Measurements from ENCODE around the gene ANAPC7.
A peak's percentile ranks its signal among the peaks of the same experiment; 100 is the strongest.
"Not testable (repeated sequence)": the region's sequence is repeated elsewhere in the genome, so short reads cannot be mapped to it uniquely, and the experiment has no call there.

Gene ANAPC7

DNA sequence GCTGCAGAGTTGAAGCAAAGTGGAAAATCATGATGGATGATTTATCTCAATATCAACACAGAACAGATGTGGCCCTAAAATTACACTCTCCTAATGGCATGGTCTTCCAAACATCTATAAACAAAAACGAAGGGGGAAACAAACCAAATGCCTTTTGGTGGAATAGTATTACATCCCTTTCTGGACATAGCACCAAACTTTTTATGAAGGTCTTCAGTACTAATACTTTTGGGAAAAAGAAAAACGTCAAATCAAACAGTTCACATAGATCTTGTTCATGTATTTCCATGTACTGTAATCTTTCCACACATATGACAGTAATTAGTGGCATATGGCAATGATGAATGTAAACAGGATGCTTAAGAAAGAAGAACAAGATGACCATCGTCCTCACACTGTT, 22.9 kb upstream of the ANAPC7 start:
- TF ChIP-seq, protein P1, sequence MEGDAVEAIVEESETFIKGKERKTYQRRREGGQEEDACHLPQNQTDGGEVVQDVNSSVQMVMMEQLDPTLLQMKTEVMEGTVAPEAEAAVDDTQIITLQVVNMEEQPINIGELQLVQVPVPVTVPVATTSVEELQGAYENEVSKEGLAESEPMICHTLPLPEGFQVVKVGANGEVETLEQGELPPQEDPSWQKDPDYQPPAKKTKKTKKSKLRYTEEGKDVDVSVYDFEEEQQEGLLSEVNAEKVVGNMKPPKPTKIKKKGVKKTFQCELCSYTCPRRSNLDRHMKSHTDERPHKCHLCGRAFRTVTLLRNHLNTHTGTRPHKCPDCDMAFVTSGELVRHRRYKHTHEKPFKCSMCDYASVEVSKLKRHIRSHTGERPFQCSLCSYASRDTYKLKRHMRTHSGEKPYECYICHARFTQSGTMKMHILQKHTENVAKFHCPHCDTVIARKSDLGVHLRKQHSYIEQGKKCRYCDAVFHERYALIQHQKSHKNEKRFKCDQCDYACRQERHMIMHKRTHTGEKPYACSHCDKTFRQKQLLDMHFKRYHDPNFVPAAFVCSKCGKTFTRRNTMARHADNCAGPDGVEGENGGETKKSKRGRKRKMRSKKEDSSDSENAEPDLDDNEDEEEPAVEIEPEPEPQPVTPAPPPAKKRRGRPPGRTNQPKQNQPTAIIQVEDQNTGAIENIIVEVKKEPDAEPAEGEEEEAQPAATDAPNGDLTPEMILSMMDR (IDR thresholded peaks at IDR 0.05; ENCODE audit: low read length, missing control alignments): no peak
- DNase-seq (ENCODE audit: low read depth): no peak
- no peak overlapping the region for H3K4me3 ChIP-seq (replicated peaks; ENCODE audit: low read depth, low read length)

DNA sequence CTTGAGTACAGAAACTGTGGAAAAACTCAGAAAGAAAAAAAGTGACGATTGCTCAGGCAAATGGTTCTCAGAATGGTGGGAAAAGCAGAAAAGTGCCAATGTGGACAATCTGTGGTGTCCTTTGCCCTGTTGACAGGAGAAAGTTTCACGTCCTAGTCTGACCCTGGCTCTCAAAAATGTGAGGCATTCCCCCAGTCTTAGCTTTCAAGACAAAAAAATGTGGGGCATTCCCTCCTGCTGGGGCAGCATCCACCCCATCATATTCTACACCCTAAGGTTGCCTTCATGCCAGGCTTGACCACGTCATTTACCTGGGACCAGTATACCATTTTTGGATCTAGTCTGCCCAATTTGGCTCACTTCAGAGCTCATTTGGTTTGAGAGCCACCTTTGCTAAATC, 20.7 kb upstream of the ANAPC7 start:
- no peak overlapping the region for H3K4me3 ChIP-seq (replicated peaks; ENCODE audit: low read depth, low read length)
- TF ChIP-seq, protein P1 (IDR thresholded peaks at IDR 0.05; ENCODE audit: low read length, missing control alignments): no peak
- DNase-seq (ENCODE audit: low read depth): no peak

DNA sequence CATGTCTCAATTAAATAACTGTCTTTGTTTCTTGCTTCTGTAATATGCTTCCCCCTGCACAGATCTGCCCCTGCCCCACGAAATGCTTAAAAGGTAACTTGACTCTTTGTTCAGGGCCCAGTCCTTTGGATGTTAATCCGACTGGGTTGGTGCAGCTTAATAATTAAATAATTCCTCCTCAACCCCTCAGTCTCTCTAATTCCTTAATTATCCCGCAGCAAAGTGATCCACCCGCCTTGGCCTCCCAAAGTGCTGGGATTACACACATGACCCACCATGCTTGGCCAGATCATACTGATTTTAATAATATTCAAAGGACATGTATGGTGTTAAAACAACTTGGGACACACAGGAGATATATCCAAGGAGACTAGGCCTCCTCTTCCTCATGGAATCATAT, 18.2 kb upstream of the ANAPC7 start:
- TF ChIP-seq, protein P1 (IDR thresholded peaks at IDR 0.05; ENCODE audit: low read length, missing control alignments): no peak
- H3K4me3 ChIP-seq (replicated peaks; ENCODE audit: low read depth, low read length): no peak overlapping the region
- no peak for DNase-seq (ENCODE audit: low read depth)

GRCh38 chr12:110421159-110421661, 17.7 kb upstream of the ANAPC7 start:
- TF ChIP-seq, protein P1 (IDR thresholded peaks at IDR 0.05; ENCODE audit: low read length, missing control alignments): no peak

DNA sequence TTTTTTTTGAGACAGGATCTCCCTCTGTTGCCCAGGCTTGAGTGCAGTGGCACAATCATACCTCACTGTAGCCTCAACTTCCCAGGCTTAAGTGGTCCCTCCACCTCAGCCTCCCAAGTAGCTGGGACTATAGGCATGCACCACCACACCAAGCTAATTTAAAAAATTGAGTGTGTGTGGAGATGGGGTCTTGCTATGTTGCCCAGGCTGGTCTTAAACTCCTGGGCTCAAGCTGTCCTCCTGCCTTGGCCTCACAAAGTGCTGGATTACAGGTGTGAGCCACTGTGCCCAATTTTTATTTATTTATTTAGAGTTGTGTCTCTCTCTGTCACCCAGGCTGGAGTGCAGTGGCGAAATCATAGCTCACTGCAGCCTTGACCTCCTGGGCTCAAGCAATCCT, 17.1 kb upstream of the ANAPC7 start:
- DNase-seq (ENCODE audit: low read depth): not testable (repeated sequence)

More at GRCh38 chr12:110421159-110421661, 17.7 kb upstream of the ANAPC7 start:
- no peak overlapping the region for H3K4me3 ChIP-seq (replicated peaks; ENCODE audit: low read depth, low read length)
- DNase-seq (ENCODE audit: low read depth): no peak

GRCh38 chr12:110417113-110417512, 13.6 kb upstream of the ANAPC7 start:
- not testable (repeated sequence) for H3K4me3 ChIP-seq (replicated peaks; ENCODE audit: low read depth, low read length); DNase-seq (ENCODE audit: low read depth)

More for the DNA sequence above, 17.1 kb upstream of the ANAPC7 start:
- not testable (repeated sequence) for H3K4me3 ChIP-seq (replicated peaks; ENCODE audit: low read depth, low read length)

DNA sequence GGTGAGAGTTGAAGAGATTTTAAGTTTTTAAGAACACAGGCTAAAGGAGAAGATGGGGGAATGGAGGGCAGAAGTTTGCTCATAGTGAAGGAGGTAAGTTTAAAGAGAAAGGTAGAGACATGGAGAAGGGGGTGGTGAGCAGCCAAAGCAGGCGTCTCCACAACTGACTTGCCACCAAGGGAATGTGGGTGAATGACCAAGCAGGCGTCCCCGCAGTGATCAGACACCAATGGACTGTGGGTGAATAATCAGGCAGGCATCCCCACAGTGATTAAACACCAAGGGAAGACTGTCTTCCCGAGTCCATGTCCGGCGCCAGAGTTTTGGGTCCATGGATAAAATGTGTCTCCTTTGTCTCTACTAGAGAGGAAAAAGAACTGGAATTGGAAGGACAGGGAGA, 6.6 kb upstream of the ANAPC7 start:
- not testable (repeated sequence) for DNase-seq (ENCODE audit: low read depth); H3K4me3 ChIP-seq (replicated peaks; ENCODE audit: low read depth, low read length)

GRCh38 chr12:110405126-110405662, 1.7 kb upstream of the ANAPC7 start:
- H3K4me3 ChIP-seq (replicated peaks; ENCODE audit: low read depth, low read length); DNase-seq (ENCODE audit: low read depth): not testable (repeated sequence)

- DNase-seq (ENCODE audit: low read depth): peak; percentile 66
- TF ChIP-seq, protein P1 (IDR thresholded peaks at IDR 0.05; ENCODE audit: low read length, missing control alignments): no peak
- peak overlapping the region; percentile 91 for H3K4me3 ChIP-seq (replicated peaks; ENCODE audit: low read depth, low read length)
Measured at GRCh38 chr12:110403976-110404682, 621 bp upstream of the ANAPC7 start.
